Kidney capillary endothelial cell (primary cell): ENCODE measurements around the gene IAH1.

ENCODE experiments used
- DNase-seq: peaks from one replicate; pipeline ENCODE4 v3.0.0-alpha.2; 2018; ENCODE audit warnings: low spot score

IAH1 gene

GRCh38 chr2:9527995-9528787, 53.8 kb downstream of the IAH1 start:
- no peak for DNase-seq

GRCh38 chr2:9532421-9532820, 58.1 kb downstream of the IAH1 start:
- DNase-seq = no peak

GRCh38 chr2:9533663-9534062, 59.3 kb downstream of the IAH1 start:
- no peak for DNase-seq

- no peak for DNase-seq
These were observed 60.8 kb downstream of the IAH1 start for GRCh38 chr2:9535177-9535576.

GRCh38 chr2:9536504-9536903, 62.2 kb downstream of the IAH1 start:
- DNase-seq = no peak

DNA sequence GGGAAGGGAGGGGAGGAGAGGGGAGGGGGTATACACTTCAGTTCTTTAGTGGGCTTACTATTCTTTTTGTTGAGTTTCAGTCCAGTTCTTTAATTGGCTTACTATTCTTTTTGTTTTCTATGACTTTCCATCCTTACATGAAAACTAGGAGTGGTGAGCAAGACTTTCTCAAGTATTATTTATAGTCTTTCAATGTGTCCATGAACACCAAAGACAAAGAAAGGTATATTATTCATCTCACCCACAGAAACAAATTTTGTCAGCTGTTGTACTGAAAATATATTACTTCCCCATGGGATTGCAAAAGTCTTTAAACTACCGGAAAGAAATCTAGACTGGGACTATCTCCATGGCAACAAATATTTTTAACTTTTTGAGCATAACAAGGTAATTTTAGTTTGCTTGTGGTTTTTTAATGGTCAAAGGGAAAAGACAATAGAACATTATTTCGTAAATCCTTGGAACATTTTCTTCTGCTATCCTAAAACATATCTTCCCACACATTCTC, 63.7 kb downstream of the IAH1 start:
- DNase-seq = peak; percentile 31
